ENCODE measurements around the gene PPP2R2B.
A peak's percentile ranks its signal among the peaks of the same experiment; 100 is the strongest.
"Not testable (repeated sequence)": the region's sequence is repeated elsewhere in the genome, so short reads cannot be mapped to it uniquely, and the experiment has no call there.

The PPP2R2B gene

DNA sequence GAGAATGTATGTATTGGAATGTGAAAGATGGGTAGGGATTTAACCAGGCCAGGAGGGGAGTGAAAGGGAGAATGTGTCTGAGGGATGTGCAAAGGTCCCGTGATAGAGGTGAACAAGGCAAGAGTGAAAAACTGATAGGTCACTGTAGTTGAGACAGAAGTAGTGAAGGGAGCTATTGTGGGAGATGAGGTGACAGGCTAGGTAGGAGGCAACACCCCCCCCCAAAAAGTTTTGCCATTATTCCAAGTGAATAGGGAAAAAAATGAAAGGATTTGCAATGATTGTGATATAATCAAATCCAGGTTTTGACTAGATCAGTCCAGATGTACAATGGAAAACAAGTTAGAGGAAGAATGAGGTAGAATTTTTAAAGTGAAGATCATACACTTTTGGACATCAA is 226.0 kb downstream of the PPP2R2B start:
- peak; percentile 61 for DNase-seq (ENCODE audit: low spot score)

DNA sequence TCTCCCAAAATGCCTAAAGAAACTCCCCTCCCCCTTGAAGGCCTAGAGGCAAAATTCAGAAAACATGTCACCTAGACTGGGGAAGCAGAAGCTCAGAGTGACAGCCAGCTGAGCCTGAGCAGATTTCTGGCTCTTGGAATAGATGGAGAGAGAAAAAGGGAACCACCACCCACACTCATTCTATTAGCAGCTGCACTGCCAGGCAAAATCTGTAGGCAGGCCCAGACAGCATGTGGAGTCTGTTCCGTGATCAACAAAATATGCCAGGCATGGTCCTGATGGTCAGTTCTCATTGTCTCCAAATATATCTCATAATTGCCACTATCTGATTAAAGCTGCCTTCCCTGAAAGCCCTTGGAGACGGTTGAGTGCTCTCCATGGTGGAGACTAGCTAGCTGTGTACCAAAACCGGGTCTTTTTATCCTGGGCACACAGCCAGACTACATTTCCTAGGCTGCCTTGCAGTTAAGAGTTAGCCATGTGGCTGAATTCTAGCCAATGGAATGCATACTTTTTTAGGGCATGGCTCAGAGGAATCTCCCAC is 230.8 kb downstream of the PPP2R2B start:
- DNase-seq (ENCODE audit: low spot score) = peak; percentile 55

- DNase-seq (ENCODE audit: low spot score) = no peak
These were observed 232.1 kb downstream of the PPP2R2B start for GRCh38 chr5:146646441-146646840.

DNA sequence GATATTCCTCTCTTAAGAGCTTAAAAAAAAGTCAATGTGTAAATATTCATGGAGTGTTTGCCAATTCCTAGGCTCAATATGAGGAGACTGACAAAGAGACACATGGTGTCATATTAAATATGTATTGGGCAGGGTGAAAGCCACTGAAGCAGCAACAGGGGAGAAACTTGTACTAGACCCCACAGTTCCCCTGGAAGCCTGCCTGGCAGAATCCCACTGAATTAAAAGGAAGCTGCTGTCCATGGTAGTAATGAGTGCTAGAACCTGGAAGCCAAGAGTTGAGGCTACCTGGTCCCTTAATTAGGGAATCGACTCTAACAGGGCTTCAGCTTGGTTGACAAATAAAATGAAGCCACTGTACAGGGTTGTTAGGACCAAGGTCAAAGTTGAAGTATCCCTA is 233.2 kb downstream of the PPP2R2B start:
- DNase-seq (ENCODE audit: low spot score) = no peak

DNA sequence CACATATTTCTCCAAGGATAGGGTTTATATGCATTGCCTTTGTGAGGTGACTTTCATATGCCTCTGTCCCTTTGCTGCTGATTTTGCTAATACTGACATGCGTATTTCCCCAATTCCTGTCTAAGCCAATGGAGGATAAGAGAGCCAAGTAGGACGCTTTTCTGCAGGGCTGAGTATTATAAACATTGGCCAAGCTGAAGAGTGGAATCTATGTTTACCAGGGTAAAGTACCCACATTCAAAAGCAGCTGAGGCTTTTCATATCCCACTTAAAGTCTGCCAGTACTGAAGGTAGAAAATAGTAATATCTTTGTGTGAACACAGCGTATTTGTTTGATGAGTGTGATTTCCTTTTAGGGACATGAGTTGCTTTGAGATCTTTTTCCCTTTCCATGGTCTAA is 233.7 kb downstream of the PPP2R2B start:
- DNase-seq (ENCODE audit: low spot score) = no peak

DNA sequence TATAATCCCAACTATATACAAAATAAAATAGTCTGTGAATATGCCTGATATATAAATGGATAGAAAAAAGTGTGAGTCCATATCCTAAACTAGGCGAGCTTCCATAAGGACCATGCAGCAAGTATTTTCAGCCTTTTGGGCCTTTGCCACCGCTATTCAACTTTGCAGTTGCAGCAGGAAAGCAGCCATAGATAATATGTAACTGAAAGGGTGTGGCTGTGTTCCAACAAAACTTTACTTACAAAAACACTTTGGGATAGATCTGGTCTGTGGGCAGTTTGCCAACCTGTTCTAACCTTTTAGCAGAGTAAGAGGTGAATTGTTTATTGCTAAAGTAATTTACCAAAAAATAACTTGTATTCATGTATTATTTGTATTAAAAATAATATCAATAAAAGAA is 234.8 kb downstream of the PPP2R2B start:
- DNase-seq (ENCODE audit: low spot score) = no peak

DNA sequence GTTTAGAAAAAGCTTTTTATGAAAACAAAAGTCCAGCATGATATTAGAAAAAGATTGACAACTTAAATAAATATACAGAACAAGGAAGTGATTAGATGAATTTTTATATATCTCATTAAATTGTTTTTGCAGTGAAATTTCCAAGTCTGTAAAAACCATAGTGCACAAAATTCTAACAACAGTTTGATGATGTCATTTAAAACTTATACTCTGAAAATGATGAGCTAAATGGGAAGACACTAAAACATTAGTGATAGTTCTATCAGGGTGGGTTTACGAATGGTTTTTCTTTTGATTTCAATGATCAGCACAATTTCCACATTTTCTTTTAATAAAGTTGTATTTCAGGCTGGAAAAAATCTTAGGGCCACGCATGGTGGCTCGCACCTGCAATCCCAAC is 236.1 kb downstream of the PPP2R2B start:
- DNase-seq (ENCODE audit: low spot score) = no peak

DNA sequence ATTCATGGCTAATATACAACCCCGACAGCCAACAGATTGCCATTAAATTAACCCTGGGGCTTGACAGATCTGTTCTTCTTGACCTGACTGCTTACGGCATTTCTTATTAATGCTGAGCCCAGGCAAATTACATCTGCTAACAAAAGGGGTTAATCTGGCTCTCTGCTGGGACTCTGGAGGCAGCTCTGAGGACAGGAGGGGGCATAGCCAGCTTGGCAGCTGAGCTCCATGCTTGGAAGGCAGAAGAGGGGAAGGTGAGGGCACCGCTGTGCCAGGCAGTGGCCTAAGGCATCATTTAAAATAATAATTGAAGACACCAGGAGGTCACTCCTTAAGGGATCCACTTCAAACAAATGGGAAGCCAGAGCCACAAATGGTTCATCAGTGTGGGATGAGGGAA is 236.6 kb downstream of the PPP2R2B start:
- no peak for DNase-seq (ENCODE audit: low spot score)

DNA sequence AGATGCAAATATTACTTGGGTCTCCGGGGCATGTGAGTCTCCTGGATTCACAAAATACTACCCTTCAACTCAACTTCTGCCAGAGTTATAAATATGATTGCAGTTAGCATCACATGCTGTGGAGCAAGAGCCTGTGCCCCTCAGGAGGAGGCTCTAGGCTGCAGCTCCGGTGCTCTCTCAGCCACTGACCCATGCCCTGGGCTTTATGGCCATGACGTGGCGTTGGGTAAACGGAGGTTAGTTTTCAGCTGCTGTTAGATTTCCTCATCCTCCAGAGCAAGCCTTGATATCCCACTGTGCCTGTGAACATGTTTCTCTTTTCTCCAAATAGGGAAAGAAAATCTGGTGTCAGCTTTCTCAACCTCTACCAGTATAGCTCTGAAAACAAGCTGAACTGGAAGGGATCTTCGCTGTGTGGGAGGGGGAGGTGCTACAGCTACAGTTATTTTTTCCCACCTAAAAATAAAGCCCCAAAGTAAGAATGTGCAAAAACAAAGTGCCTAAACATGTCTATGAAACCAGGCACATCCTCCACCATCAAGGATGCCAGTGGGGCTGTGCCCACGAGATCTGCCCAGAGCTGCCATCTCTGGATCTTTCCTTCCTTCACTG is 238.2 kb downstream of the PPP2R2B start:
- DNase-seq (ENCODE audit: low spot score) = peak; percentile 37

GRCh38 chr5:146635443-146635842 is 243.1 kb downstream of the PPP2R2B start:
- no peak for DNase-seq (ENCODE audit: low spot score)

DNA sequence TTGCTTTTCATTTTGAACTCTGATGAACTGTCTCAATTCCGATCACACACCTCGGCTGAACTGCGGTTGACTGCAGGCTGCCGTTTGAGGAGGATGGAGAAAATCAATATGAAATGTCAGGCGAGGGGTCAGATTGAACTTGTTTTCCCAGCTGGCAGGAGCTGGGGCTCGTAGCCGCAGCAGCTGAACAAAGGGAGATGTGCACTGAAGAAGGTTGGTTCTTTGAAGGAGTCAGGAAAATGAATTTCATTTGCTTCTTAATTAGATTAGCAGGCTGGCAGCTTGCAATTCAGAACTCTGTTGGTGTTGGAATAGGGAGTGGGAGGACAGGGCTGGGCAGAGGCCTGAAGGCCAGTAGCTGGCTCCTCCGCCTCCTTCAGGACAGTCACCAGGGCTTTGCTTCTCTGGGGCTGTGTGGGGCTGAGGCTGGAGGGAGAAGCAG is 245.2 kb downstream of the PPP2R2B start:
- DNase-seq (ENCODE audit: low spot score) = no peak

DNA sequence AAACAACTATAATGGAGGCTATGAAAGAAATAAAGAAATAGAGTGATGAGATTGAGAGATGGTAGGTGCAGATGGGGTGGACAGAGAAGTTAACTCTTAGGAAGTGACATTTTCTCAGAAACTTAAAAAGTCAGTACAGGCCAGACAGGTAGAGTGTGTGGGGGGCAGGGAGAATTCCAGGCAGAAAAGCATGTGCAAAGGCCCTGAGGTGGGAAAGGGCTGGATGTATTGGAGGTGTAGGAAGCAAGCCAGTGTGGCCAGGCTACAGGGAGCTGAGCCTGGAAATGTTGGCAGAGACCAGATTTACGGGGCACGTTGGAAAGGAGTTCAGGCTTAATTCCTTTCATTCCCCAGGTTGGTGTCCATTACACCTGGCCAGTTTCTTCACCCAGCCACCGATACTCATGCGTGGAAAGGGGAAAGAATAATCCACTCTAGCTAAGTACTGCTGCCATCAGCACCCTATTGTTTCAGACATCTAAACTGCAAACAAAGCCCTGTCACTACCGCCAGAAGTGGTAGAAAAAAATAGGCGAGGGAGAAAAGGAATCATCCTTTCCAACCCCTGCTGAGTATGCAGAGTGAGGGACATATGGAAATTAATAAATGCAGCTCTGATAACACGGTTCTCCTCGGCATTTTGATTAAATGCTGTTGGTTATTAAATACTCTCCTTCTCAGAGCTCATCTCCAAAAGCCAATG is 245.8 kb downstream of the PPP2R2B start:
- no peak for DNase-seq (ENCODE audit: low spot score)

GRCh38 chr5:146630472-146630871 is 248.1 kb downstream of the PPP2R2B start:
- no peak for DNase-seq (ENCODE audit: low spot score)

DNA sequence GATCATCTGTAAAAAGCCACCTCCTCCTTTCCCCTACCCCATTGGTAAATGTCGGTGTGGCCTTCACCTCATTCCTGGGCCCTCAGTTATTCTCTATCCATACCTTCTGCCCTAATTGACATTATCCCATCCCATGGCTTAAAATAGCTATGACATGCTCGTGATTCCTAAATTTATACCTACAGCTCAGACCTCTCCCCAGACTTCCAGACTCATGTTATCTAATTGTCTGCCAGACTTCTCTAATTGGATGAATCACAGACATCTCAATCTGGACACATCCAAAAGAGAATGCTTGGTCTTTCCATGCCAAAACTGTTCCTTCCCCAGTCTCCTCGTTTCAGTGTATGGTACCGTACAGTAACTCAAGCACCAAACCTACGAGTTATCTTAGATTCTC is 249.6 kb downstream of the PPP2R2B start:
- DNase-seq (ENCODE audit: low spot score) = no peak

DNA sequence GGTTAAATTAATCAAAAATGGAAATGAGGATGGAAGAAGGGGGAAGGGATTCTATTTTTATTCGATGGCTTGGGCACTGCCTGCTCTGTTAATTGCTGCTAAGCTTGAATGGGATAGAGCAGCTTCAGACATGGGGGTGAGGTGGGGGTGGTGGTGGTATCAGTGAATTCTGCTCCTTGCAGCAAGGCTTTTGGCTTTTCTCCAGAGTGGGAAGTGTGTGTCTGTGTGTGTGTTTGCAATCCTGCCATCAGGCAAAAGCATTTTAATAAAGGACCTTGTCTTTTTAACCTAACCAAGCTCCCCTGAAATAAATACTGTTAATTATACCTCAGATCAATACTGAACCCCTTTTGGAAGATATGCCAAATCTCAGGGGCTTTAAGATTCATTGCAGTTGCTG is 251.6 kb downstream of the PPP2R2B start:
- DNase-seq (ENCODE audit: low spot score) = no peak

DNA sequence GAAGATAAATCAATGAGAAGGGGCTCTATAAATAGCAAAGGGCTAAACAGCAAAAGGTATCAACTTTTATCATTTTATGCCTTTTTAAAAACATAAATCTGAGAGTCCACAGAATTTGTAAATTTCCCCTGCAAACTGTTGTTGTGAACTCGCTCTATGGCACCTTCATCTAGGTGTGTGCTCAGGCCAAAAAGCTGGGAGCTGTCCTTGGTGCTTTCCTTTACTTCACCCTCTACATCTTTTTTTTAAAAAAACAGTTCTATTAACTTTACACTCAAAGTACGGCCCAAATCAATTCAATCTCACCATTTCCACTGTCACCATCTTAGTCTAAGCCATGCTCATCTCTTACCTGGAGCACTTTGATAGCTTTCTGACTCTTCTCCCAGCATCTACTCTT is 254.4 kb downstream of the PPP2R2B start:
- DNase-seq (ENCODE audit: low spot score) = no peak

GRCh38 chr5:146623666-146624065 is 254.9 kb downstream of the PPP2R2B start:
- DNase-seq (ENCODE audit: low spot score) = no peak

DNA sequence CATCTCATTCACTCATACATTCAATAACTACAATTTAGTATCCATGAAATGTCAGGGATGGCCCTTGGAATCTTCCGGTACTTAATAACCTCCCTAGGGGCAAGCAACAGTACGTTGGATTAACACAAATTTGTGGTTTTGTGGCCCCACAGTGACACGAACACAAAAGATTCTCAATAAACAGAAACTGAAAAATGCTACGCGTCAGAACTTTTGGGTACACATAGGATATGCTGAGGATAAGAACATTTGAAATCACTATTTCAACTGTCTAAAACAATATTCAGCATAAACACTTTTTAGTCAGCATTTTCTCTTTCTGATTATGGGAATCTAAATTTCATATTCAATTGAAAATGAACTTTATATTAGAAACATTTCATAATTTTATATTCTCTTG is 255.5 kb downstream of the PPP2R2B start:
- DNase-seq (ENCODE audit: low spot score) = no peak

- DNase-seq (ENCODE audit: low spot score) = no peak
These were observed 256.2 kb downstream of the PPP2R2B start for GRCh38 chr5:146622391-146622790.

- no peak for DNase-seq (ENCODE audit: low spot score)
These were observed 257.9 kb downstream of the PPP2R2B start for GRCh38 chr5:146620669-146621051.

DNA sequence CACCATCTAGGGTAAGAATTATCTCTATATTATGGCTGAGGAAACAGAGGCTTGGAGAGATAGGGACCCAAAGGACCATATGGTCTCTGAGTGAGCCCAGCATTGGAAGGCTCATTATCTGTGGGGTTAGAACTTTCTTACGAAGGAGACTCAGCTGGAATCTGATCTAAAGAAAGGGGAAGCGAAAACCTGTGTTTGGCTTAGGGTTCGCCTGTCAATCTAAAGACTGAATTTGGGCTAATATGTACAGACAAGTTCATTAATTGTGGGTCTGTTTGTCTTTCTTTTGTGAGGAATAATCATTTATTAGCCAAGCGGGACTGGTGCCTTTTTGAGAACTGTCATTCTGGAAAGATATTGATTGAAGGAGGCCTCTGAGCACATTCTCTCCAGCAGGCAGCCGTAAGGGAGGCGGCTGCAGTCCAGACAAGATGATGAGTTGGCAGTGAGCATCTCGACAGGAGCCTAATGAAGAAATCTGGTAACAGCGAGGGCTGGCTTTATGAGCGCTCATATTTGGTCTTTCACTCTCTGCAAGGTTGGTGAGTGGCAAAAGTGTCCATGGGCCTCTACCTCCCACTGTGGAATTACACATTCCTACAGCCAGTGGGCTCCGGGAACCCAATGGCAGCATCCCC is 258.4 kb downstream of the PPP2R2B start:
- no peak for DNase-seq (ENCODE audit: low spot score)

DNA sequence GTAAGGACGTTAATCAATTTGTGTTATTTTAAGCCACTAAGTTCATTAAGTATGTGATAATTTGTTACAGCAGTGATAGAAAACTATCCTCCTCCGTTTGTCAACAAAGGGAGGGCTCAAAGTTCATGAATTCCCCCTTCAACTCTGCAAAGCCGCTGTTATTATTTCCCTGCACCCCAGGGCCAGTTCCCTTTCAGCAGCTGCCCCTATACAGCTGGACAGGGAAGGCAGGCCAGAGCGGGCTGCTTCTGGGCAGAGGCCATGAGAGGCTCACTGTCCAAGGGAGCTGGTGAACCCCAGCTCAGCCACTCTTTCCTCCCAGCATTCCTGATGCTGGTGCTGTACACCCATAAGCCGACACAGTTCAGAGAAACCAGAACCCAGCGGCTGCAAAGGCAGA is 260.1 kb downstream of the PPP2R2B start:
- DNase-seq (ENCODE audit: low spot score) = no peak

GRCh38 chr5:146609731-146610130 is 268.8 kb downstream of the PPP2R2B start:
- DNase-seq (ENCODE audit: low spot score) = not testable (repeated sequence)

Data from putamen (tissue), 1 donor.